ENCODE measurements around the gene WDSUB1.

WDSUB1 gene

DNA sequence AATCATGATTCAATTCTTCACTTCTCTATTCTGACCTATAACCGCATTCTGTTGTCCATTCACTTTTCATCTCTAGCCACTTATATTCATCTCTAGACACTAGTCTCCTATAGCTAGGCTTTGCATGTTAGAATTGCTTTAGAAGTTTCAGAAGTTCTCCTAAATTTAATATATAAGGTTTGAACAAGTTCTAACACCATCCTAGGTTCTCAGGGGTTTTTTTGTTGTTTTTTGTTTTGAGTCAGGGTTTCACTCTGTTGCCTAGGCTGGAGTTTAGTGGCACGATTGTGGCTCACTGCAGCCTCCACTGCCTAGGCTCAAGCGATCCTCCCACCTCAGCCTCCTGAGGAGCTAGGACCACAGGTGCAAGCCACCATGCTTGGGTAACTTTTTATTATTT is 19.9 kb downstream of the WDSUB1 start:
- DNase-seq (ENCODE audit: low read depth, low spot score), result no peak

DNA sequence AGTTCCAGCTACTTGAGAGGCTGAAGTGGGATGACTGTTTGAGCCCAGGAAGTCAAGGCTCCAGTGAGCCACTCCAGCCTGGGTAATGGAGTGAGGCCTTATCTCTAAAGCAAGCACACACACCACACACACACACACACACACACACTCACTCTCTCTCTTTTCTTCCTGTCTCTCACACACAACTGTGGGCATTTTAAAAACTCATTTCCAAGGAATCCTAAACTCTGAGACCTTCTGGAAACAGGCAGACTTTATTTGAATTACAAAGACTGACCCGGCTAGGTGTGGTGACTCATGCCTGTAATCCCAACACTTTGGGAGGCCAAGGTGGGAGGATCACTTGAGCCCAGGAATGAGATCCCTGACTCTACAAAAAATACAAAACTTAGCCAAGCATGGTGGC is 21.3 kb downstream of the WDSUB1 start:
- DNase-seq (ENCODE audit: low read depth, low spot score), result no peak

DNA sequence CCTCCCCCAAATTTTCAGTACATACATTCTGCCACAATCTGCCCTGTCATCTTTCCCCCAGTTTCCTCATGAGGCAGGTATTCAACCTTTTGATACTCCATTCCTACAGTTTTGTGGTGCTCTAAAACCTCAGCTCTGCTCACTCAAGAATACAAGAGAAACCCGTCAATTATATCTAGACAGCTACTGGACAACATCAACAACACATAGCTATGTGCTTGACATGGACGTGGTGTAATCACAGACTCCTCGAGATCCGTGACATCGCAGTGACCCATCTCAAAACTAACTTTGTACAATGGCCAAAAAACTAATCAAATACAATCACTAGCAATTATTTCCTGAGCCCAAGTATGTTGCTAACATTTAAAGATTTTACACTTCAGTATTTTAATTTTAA is 23.6 kb downstream of the WDSUB1 start:
- DNase-seq (ENCODE audit: low read depth, low spot score), result no peak

DNA sequence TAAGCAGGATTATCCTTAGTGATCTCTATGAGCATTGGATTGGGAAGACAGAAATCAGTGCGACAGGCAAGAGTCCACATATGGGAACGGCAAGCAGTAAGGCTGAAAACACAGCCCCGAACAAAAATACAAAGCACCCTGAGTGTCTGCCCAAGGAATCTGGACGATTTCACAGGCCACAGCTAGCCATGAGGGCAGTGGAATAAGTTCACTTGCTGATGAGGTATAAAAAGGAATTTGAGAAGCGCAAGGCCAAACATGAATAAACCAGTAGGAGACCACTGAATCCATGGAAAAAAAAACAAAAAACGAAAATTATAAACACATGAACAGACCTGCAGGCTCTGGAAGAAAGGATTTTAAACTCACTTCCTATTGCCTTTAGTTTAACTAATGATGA is 24.3 kb downstream of the WDSUB1 start:
- DNase-seq (ENCODE audit: low read depth, low spot score), result no peak

DNA sequence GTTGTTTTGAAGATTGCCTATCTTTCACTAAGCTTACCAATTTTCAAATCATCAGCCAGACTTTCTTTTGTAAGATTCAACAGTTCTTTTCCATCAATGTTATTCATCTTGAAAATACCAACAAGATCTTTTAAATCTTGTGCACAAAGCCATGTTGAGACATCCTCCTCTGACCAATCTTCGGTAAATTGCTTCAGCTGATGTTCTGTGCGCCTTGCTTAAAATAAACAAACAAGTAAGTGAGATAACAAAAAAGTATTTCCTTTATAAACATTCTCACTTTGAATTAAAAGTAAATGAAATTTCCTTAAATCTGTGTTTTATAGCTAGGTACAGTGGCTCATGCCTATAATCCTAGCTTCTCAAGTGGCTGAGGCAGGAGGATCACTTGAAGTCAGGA is 30.3 kb downstream of the WDSUB1 start:
- DNase-seq (ENCODE audit: low read depth, low spot score), result no peak

DNA sequence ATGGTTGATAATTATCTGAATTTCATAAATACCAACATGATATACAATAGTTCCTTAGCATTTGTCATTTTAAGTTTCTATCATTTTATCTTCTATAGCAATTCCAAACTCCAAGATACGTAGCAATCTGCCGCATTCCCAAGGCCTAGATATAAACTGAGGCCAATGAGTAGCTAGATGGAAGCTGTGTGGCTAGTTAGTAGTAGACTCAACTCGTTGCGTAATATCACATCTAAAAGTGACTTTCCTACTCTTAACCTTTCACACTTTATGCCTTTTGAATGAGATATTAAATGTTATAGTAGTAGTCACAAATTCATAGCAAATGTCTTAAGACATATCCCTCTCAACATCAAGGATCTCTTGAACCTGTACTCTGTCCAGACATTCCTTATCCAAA is 33.6 kb downstream of the WDSUB1 start:
- no peak for DNase-seq (ENCODE audit: low read depth, low spot score)

DNA sequence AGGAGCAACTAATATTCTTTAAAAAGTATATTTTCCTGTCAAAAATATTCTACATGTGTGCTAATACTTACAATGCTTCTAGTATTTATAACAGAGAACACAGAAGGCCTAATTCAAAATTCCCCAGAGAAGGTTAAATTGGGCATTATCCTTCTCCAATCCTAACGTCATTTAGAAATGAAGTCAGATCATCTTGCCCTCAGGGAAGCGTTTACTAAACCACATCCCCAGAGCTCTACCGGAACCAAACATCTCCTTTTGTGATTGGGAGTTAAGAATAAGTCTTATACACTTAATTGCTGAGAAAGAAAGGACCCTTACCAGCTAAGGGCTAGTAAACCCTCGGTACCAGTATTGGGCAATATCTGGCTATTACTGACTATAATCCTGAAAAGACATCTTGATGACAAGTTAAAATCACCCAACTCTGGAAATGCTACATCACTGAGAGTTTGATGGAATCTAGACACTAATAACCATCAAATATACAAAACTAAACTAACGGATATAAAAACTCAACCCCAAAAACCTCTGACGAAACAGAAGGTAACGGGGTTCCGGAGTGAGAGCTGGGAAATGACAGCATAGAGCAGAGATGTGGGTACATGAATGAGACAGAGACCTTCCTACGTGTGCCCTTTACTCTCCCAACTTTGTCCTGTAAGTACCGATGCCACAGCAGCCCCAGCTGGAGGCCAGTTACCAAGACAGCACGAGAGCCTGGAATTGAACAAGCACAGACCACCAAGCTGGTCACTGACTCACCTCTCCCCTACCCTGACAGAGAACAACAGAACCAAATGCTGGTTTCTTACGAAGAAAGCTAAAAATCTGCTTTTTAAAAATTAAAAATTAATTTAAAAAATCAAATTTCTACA is 35.0 kb downstream of the WDSUB1 start:
- DNase-seq (ENCODE audit: low read depth, low spot score), result no peak

DNA sequence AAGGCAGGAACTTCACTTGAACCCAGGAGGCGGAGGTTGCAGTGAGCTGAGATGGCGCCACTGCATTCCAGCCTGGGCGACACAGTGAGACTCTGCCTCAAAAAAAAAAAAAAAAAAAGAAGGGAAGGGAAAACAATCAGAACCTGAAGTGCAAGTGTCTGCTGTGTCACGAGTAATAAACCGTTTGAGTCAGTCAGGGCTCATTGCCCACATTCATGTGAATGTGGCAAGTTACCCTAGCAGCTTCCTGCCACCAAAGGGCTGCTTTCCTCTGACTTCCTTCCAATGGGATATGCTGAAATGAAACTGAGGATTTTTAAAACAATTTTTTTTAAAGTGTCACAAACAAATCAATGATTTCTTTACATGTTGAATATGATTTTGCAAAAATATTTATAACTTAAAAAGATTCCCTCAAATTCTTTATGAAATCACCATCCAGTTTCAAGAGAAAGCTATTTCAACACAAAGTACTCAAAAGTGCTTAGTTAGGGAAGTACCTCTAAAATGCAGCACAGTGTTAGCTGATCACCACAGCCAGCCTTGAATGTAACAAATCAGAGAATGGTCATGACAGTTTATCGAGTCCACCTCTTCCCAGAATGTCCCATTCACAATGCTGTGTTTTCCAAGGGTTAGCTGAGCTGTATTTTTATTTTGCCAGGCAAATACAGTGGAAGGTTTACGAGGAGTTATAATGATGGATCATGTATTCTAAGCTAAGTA is 36.4 kb downstream of the WDSUB1 start:
- no peak for DNase-seq (ENCODE audit: low read depth, low spot score)

DNA sequence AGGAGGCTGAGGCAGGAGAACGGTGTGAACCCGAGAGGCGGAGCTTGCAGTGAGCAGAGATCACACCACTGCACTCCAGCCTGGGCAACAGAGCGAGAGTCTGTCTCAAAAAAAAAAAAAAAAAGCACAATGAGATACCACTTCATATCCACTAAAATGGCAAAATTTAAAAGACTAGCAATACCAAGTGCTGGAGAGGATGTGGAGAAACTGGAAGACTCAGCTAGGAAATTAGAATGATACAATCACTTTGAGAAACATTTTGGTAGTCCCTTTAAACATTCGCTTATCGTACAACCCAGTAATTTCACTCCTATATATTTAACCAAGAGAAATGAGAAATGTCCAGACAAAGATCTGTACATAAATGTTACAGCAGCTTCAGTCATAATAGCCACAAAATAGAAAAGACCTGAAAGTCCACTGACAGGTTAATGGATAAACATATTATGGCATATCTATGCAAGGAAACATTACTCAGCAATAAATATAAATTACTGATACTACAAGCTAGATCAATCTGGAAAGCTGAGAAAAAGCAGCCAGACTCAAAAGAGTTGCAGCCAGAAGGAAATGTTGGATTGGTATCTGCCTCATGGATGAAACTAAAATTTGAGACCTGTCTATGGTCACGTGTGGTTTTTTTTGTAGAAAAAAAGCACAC is 40.0 kb downstream of the WDSUB1 start:
- DNase-seq (ENCODE audit: low read depth, low spot score), result no peak

DNA sequence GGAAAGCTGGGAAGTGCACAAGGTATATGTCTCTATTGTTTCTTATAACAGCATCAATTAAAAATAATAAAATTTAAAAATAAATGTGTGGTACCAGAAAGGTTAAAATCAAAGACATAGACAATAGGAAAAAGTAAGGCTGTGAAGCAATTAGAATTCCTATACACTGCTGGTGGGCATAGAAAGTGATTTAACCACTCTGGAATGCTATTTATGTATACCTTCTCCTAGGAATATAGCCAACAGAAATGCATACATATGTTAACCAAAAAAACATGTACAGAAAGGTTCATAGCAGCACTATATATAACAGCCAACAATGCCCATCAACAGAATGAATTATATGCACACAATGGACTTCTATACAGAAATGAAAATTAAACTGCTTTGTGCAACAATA is 43.0 kb downstream of the WDSUB1 start:
- DNase-seq (ENCODE audit: low read depth, low spot score), result no peak

DNA sequence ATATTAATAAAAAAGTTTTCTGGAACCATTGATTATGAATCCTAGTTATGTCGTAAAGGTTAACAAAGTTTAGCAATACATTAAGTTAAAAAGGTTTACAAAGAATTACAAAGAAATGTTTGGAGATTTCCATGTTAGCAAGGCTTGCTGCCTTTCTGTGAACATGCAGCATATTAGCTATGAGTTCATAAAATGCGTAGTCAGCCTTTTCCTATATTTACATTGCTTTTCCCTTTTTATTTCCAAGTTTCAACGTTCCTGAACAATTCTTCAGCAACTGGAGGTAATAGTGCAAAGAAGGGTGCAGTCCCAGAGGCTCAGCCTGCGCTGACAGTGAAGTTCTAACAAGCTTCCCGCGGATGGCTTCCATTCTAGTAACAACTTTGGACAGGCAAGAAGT is 51.6 kb downstream of the WDSUB1 start:
- DNase-seq (ENCODE audit: low read depth, low spot score), result no peak

DNA sequence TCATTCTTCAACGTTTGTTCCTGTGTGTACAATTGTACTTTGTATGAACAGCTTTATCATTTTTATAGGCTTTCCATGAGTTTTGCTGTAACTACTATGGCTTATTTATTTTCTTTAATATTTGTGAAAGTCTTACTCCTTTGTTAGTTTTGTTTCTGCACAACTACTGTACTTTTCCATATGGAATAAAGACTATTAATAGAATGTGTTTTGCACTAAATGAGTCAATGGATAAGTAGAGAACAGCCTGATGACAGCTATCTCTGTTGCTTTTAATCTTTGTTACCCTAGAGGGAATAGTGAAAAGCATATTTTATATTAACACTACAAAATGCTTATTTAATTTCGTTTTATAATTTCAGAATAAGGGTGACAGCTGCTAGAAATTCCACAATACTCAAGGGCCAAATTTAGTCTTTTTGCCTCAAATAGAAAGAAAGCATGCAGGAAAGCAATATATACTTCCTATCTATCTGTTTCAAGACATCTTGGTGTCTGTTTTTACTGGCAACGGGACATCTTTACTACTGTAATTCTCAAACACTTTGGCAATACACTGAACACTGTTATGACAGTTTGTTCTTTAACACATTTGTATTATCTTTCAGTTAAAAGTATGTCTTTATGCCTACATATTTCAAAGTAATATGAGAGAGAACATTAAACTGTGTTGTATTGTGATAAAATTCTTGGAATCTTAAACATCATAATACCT is 53.9 kb downstream of the WDSUB1 start:
- DNase-seq (ENCODE audit: low read depth, low spot score), result no peak

DNA sequence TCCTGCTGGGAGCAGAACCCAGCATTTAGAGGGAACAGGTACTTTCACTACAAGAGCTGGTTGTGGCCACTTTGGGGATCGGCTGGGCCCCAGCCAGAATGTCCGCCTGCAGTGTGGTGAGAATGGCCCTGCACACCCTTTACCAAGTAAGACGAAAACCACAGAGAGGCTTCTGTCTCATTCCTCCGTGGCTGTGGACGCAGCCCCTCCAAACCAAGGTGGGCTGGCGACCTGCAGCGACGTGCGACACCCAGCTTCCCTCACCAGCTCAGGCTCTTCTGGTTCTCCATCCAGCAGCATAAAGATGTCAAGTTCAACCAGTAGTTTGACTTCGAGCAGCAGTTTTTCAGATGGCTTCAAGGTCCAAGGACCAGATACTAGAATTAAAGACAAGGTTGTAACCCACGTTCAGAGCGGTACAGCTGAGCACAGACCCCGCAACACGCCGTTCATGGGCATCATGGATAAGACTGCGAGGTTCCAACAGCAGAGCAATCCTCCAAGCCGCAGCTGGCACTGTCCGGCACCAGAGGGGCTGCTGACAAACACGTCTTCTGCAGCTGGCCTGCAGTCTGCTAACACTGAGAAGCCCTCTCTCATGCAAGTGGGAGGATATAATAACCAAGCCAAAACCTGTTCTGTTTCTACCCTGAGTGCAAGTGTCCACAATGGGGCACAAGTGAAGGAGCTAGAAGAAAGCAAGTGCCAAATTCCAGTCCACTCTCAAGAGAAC is 56.2 kb downstream of the WDSUB1 start:
- no peak for DNase-seq (ENCODE audit: low read depth, low spot score)

DNA sequence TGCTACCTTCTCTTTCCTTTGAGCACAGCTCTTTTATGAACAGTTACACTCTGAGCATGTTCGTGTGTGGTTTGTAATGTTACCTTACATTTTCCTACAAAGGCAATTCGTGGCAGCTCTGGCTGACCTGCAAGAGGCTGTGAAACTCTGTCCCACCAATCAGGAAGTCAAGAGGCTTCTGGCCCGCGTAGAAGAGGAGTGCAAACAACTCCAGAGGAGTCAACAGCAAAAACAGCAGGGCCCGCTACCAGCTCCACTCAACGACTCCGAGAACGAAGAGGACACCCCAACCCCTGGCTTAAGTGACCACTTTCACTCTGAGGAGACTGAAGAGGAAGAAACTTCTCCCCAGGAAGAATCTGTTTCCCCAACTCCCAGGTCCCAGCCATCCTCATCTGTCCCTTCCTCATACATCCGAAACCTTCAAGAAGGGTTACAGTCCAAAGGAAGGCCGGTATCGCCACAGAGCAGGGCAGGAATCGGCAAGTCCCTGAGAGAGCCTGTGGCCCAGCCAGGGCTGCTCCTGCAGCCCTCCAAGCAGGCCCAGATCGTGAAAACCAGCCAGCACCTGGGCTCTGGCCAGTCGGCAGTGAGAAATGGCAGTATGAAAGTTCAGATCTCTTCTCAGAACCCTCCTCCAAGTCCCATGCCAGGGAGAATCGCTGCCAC is 56.9 kb downstream of the WDSUB1 start:
- no peak for DNase-seq (ENCODE audit: low read depth, low spot score)

DNA sequence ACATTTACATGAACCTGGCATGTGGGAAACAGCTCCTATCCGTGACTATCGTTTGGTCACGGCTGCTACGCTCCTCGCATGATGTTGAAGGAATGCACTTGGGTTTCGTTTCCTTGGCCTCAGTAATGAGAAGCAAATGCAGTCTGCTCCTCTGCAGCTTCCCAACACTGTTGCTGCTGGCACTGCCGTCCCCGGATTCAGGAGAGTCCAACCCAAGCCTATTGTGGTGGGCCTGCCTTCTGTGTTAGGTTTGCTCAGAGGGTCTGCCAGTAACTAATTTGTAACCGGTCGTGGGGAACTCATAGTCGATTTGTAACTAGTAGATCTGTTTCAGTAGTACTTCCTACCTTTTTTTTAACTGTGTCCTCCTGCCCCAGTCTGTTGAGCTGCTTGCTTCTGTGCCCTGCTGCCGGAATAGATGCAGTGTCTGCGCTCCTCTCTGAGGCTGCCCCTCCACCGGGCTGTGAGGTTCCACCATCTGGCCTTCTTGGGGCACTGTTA is 58.4 kb downstream of the WDSUB1 start:
- no peak for DNase-seq (ENCODE audit: low read depth, low spot score)

DNA sequence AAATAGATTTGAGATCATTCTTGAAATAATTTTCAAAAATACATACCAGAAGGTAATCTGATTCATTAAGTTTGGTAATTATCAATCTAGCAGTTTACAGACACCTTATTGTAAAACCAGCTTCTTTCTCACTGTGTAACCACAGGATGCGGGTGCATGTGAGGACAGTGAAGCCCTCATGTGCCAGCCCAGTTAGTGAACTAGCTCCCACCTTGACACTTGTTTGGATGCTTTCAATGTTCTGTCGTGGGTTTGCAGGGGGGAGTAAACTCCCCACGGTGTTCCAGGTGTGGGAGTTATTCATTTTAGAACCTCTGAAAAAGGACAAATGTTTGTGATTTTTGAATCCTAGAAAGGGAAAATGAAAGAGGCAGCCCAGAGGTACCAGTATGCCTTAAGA is 59.0 kb downstream of the WDSUB1 start:
- no peak for DNase-seq (ENCODE audit: low read depth, low spot score)

DNA sequence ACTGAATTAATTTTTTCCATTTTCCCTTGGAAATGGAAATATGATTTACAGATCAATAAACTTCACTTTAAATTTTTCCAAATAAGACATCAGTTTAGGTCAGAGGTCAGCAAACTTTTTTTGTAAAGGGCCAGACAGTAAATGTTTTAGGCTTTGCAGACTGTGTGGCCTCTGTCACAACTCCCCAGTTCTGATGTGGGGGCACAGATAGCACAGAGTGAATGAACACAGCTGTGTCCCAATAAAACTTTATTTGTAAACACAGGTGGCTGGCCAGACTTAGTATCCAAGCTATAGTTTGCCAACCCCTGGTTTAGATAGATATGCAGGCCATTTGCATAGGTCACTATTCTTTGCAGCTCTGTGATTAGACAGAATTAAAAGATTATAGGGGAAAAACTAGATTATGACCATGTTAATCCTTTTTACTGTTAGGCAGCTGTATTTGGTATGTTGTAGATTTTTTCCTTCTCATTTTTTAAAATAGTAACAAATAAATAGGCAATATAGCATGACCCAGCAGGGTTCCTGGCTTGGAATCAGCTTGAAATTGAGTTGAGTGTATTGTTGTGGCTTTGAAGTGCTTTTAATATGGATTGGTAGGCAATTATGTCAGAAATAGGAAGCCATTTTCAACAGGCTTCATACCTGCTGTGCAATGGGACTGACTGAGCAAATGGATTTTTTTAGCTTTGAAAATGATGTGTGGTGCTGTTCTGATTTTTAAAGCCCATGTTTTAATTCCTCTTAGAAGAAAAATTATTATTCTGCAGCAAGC is 59.7 kb downstream of the WDSUB1 start:
- no peak for DNase-seq (ENCODE audit: low read depth, low spot score)

DNA sequence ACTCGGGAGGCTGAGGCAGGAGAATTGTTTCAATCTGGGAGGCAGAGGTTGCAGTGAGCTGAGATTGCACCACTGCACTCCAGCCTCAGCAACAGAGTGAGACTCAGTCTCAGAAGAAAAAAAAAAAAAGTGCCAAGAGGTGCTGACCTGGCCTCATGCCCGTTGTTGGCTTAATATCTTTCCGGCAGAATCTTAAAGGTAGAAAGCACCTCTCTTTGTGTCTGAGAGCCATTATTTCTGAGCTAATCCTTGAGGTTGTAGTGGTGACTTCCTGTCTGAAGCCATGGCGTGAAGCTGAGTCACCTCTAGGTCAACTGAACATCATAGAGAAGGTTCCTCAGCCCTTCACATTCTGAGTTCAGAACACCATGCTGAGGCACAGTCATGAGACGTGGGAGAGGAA is 60.4 kb downstream of the WDSUB1 start:
- DNase-seq (ENCODE audit: low read depth, low spot score), result no peak
